DMS53 treated with DMSO at 0.1 percent for 48 hours (cell line): ENCODE measurements around the gene MAP7D1.
A peak's percentile ranks its signal among the peaks of the same experiment; 100 is the strongest.
"Not testable (repeated sequence)": the region's sequence is repeated elsewhere in the genome, so short reads cannot be mapped to it uniquely, and the experiment has no call there.

Source experiments
- DNase-seq: peaks from one replicate; lab custom pipeline; 2025; ENCODE audit not compliant: unreplicated experiment; lab: John Stamatoyannopoulos, UW

MAP7D1 gene

DNA sequence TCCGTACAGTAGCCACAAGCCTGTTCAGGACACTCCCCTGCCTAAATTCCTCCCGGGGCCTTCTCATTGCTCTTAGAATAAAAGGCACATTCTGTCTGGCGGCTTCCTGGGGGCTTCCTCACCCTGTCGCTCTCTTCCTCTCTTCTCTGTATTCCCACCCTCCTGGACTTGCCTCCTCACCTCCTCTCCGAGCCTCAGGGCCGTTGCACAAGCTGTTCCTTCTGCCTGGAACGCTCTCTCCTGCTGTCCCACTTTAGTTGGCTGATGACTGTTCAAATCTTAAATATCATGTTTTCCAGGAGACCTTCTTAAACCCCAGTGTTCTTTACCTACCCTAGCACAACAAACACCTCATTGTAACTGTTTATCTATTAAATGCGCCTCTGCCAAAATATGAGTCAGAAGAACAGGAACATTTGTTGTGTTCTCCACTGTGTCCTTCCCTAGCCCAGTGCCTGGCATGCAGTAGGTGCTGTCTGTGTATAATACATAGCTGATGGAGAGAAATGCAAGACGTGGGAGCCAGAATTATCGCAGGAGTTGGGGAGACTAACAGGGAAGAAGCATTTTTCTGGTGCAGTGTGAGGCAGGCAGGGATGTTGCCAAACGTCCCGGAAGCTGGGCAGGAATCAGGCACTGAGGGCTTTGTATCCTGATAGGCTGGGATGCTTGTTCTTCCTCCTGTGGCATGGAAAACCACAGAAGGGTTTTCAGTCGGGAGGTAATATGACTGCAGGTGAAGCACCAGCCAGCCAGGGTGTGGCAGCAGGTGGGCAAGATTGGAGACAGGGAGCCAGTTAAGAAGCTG lies 44.2 kb downstream of the MAP7D1 start:
- no peak for DNase-seq

DNA sequence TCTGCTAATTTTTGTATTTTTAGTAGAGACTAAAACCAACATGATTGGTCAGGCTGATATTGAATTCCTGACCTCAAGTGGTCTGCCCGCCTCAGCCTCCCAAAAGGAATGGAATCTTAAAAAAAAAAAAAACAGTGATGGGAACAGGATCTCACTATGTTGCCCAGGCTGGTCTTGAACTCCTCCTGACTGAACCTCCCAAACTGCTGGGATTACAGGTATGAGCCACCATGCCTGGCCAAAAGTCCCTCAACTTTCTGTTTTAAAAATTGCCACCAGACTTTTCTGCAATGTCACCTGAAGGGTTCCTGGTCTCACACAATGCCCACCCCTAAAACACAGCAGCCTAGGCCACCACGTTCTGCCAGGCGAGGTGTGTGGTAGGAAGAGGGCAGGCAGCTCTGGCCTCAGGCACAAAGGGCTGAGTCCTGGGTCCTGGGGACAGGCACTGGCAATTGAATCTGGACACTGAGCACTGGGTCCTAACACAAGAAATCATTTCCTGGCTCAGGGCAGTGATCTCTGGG lies 47.1 kb downstream of the MAP7D1 start:
- no peak for DNase-seq

GRCh38 chr1:36203554-36204346 lies 47.8 kb downstream of the MAP7D1 start:
- DNase-seq = no peak

DNA sequence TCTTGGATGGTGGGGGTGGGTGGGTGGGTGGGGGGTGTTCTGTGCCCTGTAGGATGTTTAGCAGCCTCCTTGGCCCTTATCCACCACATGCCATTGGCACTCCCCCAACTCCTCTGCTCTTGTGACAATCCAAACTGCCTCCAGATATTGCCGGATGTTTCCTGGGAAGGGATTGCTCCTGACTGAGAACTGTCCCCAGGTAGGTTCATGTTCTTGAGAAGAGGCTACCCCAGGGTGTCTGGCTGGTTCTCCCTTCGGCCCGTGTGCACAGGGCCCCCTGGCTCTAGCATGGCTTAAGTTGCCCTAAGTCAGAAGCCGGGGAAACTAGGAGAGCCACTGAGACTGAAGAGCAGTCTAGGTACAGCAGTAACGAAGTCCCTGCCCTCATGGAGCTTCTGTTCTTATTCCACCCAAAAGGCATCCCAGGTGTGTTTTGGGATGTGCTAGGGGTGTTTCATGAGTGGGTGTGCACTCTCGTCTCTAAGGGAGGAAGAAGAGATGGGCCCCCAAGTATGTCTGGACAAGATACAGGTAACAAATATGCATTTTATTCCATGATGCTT lies 48.5 kb downstream of the MAP7D1 start:
- no peak for DNase-seq

- DNase-seq = no peak
Observed at GRCh38 chr1:36206323-36206858, 50.4 kb downstream of the MAP7D1 start.

DNA sequence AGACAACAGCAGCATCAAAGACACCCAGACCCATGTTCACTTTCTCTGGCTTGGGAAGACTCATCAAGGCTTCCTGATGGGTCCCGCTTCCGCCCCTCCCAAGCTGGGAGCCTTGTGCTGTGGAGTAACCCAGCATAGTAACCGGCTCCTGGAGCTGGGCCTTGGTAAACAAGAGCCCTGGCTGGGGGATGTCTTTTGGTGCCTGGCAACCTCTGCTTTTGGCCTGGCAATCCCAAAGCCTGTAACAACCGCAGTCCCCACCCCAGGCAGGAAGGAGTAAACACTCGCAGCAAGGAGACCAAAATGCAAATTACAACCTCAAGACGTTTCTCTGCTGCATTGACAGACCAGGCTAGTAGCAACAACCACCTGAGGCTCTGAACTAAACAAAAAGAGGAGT lies 51.4 kb downstream of the MAP7D1 start:
- DNase-seq = no peak

GRCh38 chr1:36208978-36209703 lies 53.2 kb downstream of the MAP7D1 start:
- DNase-seq = no peak

DNA sequence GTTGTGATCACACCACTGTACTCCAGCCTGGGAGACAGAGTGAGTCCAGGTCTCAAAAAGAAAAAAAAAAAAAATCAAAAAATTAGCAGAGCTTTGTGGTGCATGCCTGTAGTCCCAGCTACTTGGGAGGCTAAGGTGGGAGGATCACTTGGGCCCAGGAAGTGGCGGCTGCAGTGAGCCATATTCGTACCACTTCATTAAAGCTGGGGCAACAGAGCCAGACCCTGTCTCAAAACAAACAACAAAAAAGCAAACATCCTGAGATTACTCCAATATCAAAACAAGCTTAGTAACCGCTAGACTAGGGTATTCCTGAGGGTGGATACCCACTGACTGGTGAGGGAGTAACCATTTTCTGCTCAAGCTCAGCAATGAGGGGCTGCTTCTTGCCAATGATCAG lies 55.3 kb downstream of the MAP7D1 start:
- no peak for DNase-seq

DNA sequence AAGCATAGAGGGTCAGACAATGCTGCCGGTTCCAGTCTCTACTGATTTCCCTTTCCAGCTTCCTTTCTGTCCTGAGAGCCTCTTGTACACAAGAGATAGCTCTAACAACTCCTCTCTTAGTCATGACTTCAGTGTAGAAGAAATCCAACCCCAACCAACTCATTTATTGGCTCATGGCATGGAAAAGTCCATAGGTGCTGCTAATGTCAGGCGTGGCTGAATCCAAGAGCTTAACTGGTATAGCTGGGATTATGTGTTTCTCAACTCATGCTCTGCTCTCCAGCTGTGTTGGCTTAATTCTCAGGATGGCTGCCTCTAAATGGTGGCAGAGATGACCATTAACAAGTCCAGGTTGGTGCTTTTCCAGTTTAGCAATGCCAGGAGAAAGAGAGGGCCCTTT lies 55.9 kb downstream of the MAP7D1 start:
- DNase-seq = no peak

- no peak for DNase-seq
Observed at GRCh38 chr1:36212782-36213181, 56.8 kb downstream of the MAP7D1 start.

- no peak for DNase-seq
Observed at GRCh38 chr1:36217670-36218069, 61.7 kb downstream of the MAP7D1 start.

GRCh38 chr1:36221901-36222300 lies 65.9 kb downstream of the MAP7D1 start:
- DNase-seq = not testable (repeated sequence)

DNA sequence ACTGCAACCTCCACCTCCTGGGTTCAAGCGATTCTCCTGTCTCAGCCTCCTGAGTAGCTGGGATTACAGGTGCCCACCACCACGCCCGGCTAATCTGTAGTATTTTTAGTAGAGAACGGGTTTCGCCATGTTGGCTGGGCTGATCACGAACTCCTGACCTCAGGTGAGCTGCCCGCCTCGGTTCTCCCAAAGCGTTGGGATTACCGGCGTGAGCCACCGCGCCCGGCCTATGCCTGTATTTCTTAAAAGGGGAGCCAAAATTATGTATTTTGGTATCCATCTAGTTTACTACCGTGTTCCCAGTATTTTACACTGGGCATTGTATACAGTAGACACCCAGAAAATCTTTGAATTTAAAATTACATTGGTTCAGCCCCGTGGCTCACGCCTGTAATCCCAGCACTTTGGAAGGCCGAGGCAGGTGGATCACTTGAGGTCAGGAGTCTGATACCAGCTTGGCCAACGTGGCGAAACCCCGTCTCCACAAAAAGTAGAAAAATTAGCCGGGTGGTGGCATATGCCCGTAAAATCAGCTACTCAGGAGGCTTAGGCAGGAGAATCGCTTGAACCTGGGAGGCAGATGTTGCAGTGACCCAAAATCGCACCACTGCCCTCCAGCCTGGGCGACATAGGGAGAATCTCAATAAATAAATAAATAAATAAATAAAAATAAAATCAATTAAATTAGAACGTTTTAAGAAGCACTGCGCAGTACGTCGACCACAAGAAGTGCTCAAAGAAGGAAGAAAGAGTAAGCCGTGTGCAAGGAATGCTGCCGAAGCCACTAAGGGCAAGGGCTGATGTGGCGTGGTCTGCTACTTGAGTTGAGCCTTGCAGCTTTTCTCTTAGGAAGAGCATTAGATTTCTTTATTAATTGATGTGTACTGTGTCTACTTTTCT lies 66.8 kb downstream of the MAP7D1 start:
- DNase-seq = no peak

- DNase-seq = peak; percentile 27
Observed at GRCh38 chr1:36223381-36223995, 67.5 kb downstream of the MAP7D1 start.

- DNase-seq = peak; percentile 97
Observed at GRCh38 chr1:36223996-36224536, 68.1 kb downstream of the MAP7D1 start, which contains the start of gene THRAP3. Gene THRAP3, plus strand, starts transcription at chr1:36224443. Its CDS starts 58,121 bp downstream, at chr1:36282564.

- peak; percentile 75 for DNase-seq
Observed at GRCh38 chr1:36224537-36225282, 68.8 kb downstream of the MAP7D1 start.

DNA sequence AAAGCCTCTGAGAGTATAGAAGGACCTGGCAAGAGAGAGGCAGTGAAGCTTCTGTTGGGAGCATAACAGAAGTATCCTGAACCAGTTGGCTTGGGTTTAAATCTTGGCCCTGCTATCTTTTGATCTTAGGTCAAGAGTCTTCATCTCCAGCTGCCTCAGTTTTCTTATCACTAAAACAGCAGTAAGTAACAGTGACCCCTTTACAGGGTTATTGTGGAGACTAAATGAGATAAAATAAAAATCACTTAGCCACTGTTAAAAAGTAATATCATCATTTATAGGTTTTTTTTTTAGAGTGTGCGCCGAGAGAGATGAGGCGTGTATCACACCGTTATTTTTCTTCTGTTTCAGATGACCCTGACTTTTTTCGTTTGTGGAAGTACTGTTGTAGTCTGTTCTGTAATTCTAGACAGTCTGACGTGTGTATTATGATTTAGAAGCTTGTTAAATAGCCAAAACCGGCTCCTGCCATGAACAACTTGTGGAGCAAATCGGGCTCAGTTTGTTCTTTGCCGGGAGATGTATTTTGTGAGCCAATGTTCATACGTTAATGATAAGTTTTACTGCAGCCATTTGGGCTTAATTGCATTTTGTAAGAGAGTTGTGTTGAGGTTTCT lies 69.4 kb downstream of the MAP7D1 start:
- no peak for DNase-seq

DNA sequence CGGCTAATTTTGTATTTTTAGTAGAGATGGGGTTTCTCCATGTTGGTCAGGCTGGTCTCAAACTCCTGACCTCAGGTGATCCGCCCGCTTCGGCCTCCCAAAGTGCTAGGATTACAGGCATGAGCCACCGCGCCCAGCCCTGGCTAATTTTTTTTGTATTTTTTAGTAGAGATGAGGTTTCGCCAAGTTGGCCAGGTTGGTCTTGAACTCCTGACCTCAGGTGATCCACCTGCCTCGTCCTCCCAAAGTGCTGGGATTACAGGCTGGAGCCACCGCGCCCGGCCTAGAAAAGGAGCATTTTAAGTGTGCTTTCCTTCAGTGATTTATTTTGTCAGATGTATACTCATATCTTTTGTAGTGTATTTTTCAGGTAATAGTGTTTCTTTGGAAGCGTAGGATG lies 74.3 kb downstream of the MAP7D1 start:
- DNase-seq = not testable (repeated sequence)
